Astrocyte (in vitro differentiated cells and primary cell): ENCODE results near the gene SLBP. TPM values are rescaled to one million over a fixed set of nuclear protein-coding genes. Genes with fewer than 3 reads are reported as not detected.

ENCODE experiments used
- DNase-seq: peaks from one replicate; pipeline ENCODE4 v3.0.0-alpha.2; 2010; ENCODE audit warnings: low read depth
- FAIRE-seq: peaks from 2 replicates; lab custom pipeline; 2011; peaks lifted over from hg19 to GRCh38; lab: Jason Lieb, UNC
- H2AFZ ChIP-seq: 2 replicates; pipeline ENCODE4 v1.6.0; 2012; ENCODE audit warnings: low read depth, low read length, inconsistent platforms
- H3K27ac ChIP-seq: 2 replicates; pipeline ENCODE4 v1.5.1; 2011; ENCODE audit warnings: low read depth, low read length, inconsistent platforms
- H3K27me3 ChIP-seq: 2 replicates; pipeline ENCODE4 v1.6.0; 2011; ENCODE audit warnings: low read length, inconsistent platforms; ENCODE audit not compliant: insufficient read depth
- H3K36me3 ChIP-seq: 2 replicates; pipeline ENCODE4 v1.5.1; 2011; ENCODE audit warnings: low read length, inconsistent platforms; ENCODE audit not compliant: insufficient read depth
- H3K4me1 ChIP-seq: 2 replicates; pipeline ENCODE4 v1.5.1; 2011; ENCODE audit warnings: low read length, inconsistent platforms; ENCODE audit not compliant: insufficient read depth
- H3K4me2 ChIP-seq: 2 replicates; pipeline ENCODE4 v1.6.0; 2012; ENCODE audit warnings: low read length, inconsistent platforms
- H3K4me3 ChIP-seq: 2 replicates; pipeline ENCODE4 v1.5.1; 2011; ENCODE audit warnings: low read depth, mild to moderate bottlenecking, low read length, inconsistent platforms; ENCODE audit not compliant: insufficient read depth
- H3K79me2 ChIP-seq: 2 replicates; pipeline ENCODE4 v1.6.0; 2012; ENCODE audit warnings: mild to moderate bottlenecking, low read length, inconsistent platforms; ENCODE audit not compliant: insufficient read depth
- H3K9ac ChIP-seq: 2 replicates; pipeline ENCODE4 v1.6.0; 2012; ENCODE audit warnings: mild to moderate bottlenecking, low read length, inconsistent platforms
- H3K9me3 ChIP-seq: 2 replicates; pipeline ENCODE4 v1.5.1; 2012; ENCODE audit warnings: low read depth, mild to moderate bottlenecking, low read length, inconsistent platforms; ENCODE audit not compliant: insufficient read depth
- H4K20me1 ChIP-seq: 2 replicates; pipeline ENCODE4 v1.6.0; 2012; ENCODE audit warnings: low read length, inconsistent platforms; ENCODE audit not compliant: insufficient read depth
- H3K27ac Mint-ChIP-seq: one replicate; pipeline ENCODE4 v1.8.0; 2021; ENCODE audit warnings: mild to moderate bottlenecking, mixed read lengths; ENCODE audit not compliant: unreplicated experiment
- H3K27me3 Mint-ChIP-seq: one replicate; pipeline ENCODE4 v1.8.0; 2021; ENCODE audit warnings: low read depth, mixed read lengths; ENCODE audit not compliant: unreplicated experiment
- H3K36me3 Mint-ChIP-seq: one replicate; pipeline ENCODE4 v1.8.0; 2021; ENCODE audit warnings: low read depth, mixed read lengths; ENCODE audit not compliant: unreplicated experiment
- H3K4me1 Mint-ChIP-seq: one replicate; pipeline ENCODE4 v1.8.0; 2021; ENCODE audit warnings: low read depth, mixed read lengths; ENCODE audit not compliant: unreplicated experiment
- H3K4me3 Mint-ChIP-seq: one replicate; pipeline ENCODE4 v1.8.0; 2021; ENCODE audit warnings: mild to moderate bottlenecking, moderate library complexity, mixed read lengths; ENCODE audit not compliant: unreplicated experiment
- H3K9me3 Mint-ChIP-seq: one replicate; pipeline ENCODE4 v1.8.0; 2021; ENCODE audit warnings: mild to moderate bottlenecking, mixed read lengths; ENCODE audit not compliant: unreplicated experiment
- CTCF ChIP-seq: IDR thresholded peaks from 2 replicates; pipeline ENCODE4 v1.5.1; 2011; ENCODE audit warnings: low read depth, mild to moderate bottlenecking, inconsistent platforms, low read length, moderate library complexity; ENCODE audit not compliant: insufficient read depth
- EZH2 ChIP-seq: IDR thresholded peaks from 2 replicates; pipeline ENCODE4 v1.6.1; 2012; ENCODE audit warnings: mild to moderate bottlenecking, low read length, inconsistent platforms; ENCODE audit not compliant: insufficient read depth
- total RNA-seq: library from RNA; stranded (reverse); gene quantifications from 2 replicates; pipeline ENCODE4 v1.2.1, GENCODE V29; 2021

Gene SLBP
- total RNA-seq, 1 donor from 2014 or later, result 44.5 TPM

DNA sequence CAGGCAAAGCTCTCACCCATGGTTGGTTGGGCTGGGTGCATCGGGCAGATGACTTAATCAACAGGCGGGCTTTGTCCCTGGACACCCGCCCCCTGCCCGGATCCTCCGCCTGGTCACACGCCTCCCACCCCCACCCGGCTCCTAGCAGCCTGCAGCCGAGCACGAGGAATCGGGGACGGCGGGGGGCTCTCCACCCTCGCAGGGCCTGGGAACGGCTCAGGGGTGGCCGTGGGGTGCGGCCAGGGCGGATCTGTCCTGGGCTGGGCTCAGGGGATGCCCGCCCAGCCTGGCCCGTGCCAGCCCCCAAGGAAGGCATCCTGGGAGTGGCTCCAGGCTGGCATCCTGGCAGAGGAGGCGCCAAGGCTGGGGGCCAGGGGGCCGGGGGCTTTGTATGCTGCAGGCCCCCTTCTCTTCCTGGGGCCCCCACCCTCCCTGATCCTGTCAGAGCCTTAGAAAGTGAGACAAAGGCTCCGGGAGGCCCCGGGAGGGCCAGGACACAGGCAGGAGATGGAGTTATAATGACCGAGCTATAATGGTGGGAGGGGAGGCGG, 48.5 kb upstream of the SLBP start:
- TF ChIP-seq EZH2 (no peak), CTCF (no peak)
- no peaks in the 10 kb centered on the region for H3K4me1 ChIP-seq
- no peak overlapping the region for H3K27ac ChIP-seq
- no peak overlapping the region for H3K9ac ChIP-seq
- Mint-ChIP-seq H3K27ac (no peak overlapping the region), H3K36me3 (no peaks in the 10 kb centered on the region), H3K27me3 (peaks cover 8% of the 10 kb centered on the region), H3K4me3 (no peak overlapping the region), H3K9me3 (no peaks in the 10 kb centered on the region), H3K4me1 (no peaks in the 10 kb centered on the region)
- no peaks in the 10 kb centered on the region for H3K36me3 ChIP-seq
- no peak overlapping the region for H3K4me2 ChIP-seq
- H4K20me1 ChIP-seq, result no peaks in the 10 kb centered on the region
- no peak for DNase-seq
- H2AFZ ChIP-seq, result no peak overlapping the region
- H3K4me3 ChIP-seq, result no peak overlapping the region
- H3K27me3 ChIP-seq, result no peaks in the 10 kb centered on the region
- no peak for FAIRE-seq
- no peaks in the 10 kb centered on the region for H3K79me2 ChIP-seq
- H3K9me3 ChIP-seq, result no peaks in the 10 kb centered on the region

GRCh38 chr4:1759818-1760223, 47.7 kb upstream of the SLBP start:
- TF ChIP-seq CTCF (no peak), EZH2 (no peak)
- Histone ChIP-seq H3K9me3 (no peaks in the 10 kb centered on the region), H4K20me1 (no peaks in the 10 kb centered on the region), H3K36me3 (no peaks in the 10 kb centered on the region), H3K4me2 (no peak overlapping the region), H3K4me3 (no peak overlapping the region), H3K27ac (no peak overlapping the region), H3K9ac (no peak overlapping the region), H3K4me1 (no peaks in the 10 kb centered on the region), H3K79me2 (no peaks in the 10 kb centered on the region), H2AFZ (no peak overlapping the region), H3K27me3 (no peaks in the 10 kb centered on the region)
- FAIRE-seq (no peak), DNase-seq (no peak)
- Mint-ChIP-seq H3K4me3 (no peak overlapping the region), H3K27me3 (peaks cover 4% of the 10 kb centered on the region), H3K36me3 (no peaks in the 10 kb centered on the region), H3K4me1 (no peaks in the 10 kb centered on the region), H3K9me3 (no peaks in the 10 kb centered on the region), H3K27ac (no peak overlapping the region)

- no peak for FAIRE-seq
- Histone ChIP-seq H3K9me3 (no peaks in the 10 kb centered on the region), H3K27ac (no peak overlapping the region), H3K27me3 (no peaks in the 10 kb centered on the region), H3K4me1 (no peaks in the 10 kb centered on the region), H3K4me2 (no peak overlapping the region), H3K36me3 (no peaks in the 10 kb centered on the region), H3K9ac (no peak overlapping the region), H3K79me2 (no peaks in the 10 kb centered on the region), H2AFZ (no peak overlapping the region), H3K4me3 (no peak overlapping the region), H4K20me1 (no peaks in the 10 kb centered on the region)
- Mint-ChIP-seq H3K36me3 (no peaks in the 10 kb centered on the region), H3K9me3 (no peaks in the 10 kb centered on the region), H3K4me1 (no peaks in the 10 kb centered on the region), H3K27me3 (peaks cover 4% of the 10 kb centered on the region), H3K4me3 (no peak overlapping the region), H3K27ac (no peak overlapping the region)
- TF ChIP-seq CTCF, result no peak
- no peak for TF ChIP-seq EZH2
- DNase-seq, result no peak
Observed at GRCh38 chr4:1759170-1759817, 47.2 kb upstream of the SLBP start.
